ENCODE measurements around the gene SCAF8. TPM values are rescaled to one million over a fixed set of nuclear protein-coding genes. Genes with fewer than 3 reads are reported as not detected.

SCAF8 gene
- polyA plus RNA-seq, 1 of the 3 experiments (the other 2 are of a cell fraction) = 11.0 TPM

DNA sequence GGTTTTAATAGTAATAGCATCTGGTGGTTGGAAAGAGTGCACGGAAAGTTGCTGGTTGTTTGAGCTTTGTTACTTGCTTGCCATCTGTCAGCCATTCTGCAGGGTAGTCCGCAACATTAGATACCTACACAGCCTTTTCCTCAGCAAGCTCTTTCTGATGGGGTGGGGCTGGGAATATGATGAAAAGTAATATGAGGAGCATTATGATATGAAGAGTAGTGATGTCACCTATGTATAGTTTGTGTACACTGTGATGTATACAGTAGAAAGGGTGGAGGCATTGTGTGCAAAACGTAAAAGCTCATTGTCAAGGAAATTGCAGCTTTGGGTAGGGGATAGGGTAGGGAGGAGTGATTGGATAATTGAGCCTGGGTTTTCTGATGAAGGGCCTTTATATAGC, 16.1 kb downstream of the SCAF8 start (continued):
- TF ChIP-seq, protein P1, sequence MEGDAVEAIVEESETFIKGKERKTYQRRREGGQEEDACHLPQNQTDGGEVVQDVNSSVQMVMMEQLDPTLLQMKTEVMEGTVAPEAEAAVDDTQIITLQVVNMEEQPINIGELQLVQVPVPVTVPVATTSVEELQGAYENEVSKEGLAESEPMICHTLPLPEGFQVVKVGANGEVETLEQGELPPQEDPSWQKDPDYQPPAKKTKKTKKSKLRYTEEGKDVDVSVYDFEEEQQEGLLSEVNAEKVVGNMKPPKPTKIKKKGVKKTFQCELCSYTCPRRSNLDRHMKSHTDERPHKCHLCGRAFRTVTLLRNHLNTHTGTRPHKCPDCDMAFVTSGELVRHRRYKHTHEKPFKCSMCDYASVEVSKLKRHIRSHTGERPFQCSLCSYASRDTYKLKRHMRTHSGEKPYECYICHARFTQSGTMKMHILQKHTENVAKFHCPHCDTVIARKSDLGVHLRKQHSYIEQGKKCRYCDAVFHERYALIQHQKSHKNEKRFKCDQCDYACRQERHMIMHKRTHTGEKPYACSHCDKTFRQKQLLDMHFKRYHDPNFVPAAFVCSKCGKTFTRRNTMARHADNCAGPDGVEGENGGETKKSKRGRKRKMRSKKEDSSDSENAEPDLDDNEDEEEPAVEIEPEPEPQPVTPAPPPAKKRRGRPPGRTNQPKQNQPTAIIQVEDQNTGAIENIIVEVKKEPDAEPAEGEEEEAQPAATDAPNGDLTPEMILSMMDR (IDR thresholded peaks at IDR 0.05) = no peak
- no peak for TF ChIP-seq RCOR1 (IDR thresholded peaks at IDR 0.05; ENCODE audit: low read length)
- no peak for TF ChIP-seq FOSL2 (IDR thresholded peaks at IDR 0.05; ENCODE audit: borderline replicate concordance, low read depth)
- TF ChIP-seq FOXM1 (IDR thresholded peaks at IDR 0.05; ENCODE audit: low read depth) = no peak

DNA sequence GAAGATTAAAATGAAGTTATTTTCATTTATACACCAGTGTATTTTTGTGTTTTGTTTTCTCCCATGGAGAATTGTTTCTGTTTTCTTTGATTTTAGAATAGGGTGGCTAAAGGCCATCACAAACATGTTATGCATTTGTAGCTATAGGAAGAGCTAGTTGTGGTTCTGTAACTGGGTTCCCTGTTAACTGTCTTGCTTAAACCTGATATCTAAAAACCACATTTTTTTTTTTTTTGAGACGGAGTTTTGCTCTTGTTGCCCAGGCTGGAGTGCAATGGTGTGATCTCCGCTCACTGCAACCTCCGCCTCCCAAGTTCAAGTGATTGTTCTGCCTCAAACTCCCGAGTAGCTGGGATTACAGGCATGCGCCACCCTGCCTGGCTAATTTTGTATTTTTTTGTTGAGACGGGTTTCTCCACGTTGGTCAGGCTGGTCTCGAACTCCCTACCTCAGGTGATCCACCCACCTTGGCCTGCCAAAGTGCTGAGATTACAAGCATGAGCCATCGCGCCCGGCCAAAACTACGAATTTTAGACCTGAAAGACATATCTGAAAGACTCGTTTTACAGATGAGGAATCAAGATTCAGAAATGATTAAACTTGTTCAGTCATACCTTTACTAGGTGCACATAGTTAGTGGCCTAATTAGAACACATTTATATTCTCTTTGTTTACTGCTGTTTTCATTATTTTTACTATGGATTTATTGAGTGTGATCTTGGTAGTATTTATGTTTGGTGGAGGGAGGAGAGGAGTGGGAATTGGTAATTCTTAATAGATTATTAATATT, 18.0 kb downstream of the SCAF8 start:
- Histone ChIP-seq H3K9ac (no peak overlapping the region), H3K4me3 (ENCODE audit: low read depth in 2 of 2, low read length in 1 of 2) (no peak overlapping the region), H2AFZ (ENCODE audit: low read depth) (no peak overlapping the region), H3K9me3 (no peaks in the 10 kb centered on the region), H3K4me1 (ENCODE audit: control insufficient read depth in 1 of 2, insufficient read depth in 2 of 2, low read depth in 1 of 2, low read length in 1 of 2) (no peaks in the 10 kb centered on the region; a peak in 2 of 4 replicates), H3F3A (replicated peaks; ENCODE audit: insufficient read depth) (peaks cover 16% of the 10 kb centered on the region), H3K27me3 (ENCODE audit: insufficient read depth) (no peaks in the 10 kb centered on the region), H3K79me2 (ENCODE audit: insufficient read depth) (peaks cover 99% of the 10 kb centered on the region), H3K27ac (ENCODE audit: low read depth in 2 of 2, low read length in 1 of 2) (no peak overlapping the region), H3K36me3 (replicated peaks in 1 of 2; ENCODE audit: control insufficient read depth in 1 of 2, insufficient read depth in 2 of 2, low read length in 1 of 2) (peaks cover 2 to 9% of the 10 kb centered on the region in 2 experiments), H3K4me2 (no peak overlapping the region), H3K9me2 (no peaks in the 10 kb centered on the region), H4K20me1 (ENCODE audit: insufficient read depth) (peaks cover 98% of the 10 kb centered on the region)
- CTCF ChIA-PET = interaction anchor here (1.5 to 1.8 kb wide), 2 partner anchors 55 to 76 kb away, joined by 4 to 8 read pairs; no protein-coding TSS in a partner anchor
- DNase-seq = no peak
- POLR2A ChIA-PET = no interaction called here
- WGBS (ENCODE audit: low lambda C conversion rate) = 97% methylated on average over 13 of the region's 13 CpGs
- TF ChIP-seq EZH2phosphoT487 (IDR thresholded peaks at IDR 0.05; ENCODE audit: borderline replicate concordance, low read depth) (no peak), SMC3 (IDR thresholded peaks at IDR 0.05; ENCODE audit: low read depth, low read length) (no peak), POLR2AphosphoS5 (IDR thresholded peaks at IDR 0.05; ENCODE audit: low read depth, low read length) (no peak), SIN3A (IDR thresholded peaks at IDR 0.05; ENCODE audit: borderline replicate concordance, low read depth, low read length) (no peak), GATA2 (CRISPR knock-in tag; IDR thresholded peaks at IDR 0.05) (no peak), FOXM1 (IDR thresholded peaks at IDR 0.05; ENCODE audit: low read depth) (no peak), FOXJ3 (CRISPR knock-in tag; IDR thresholded peaks at IDR 0.05) (no peak), RCOR1 (IDR thresholded peaks at IDR 0.05; ENCODE audit: low read length) (no peak), EP300 (IDR thresholded peaks at IDR 0.05; ENCODE audit: borderline replicate concordance in 1 of 2, low read depth in 1 of 2, low read length in 1 of 2) (no peak), RXRA (IDR thresholded peaks at IDR 0.05; ENCODE audit: borderline replicate concordance, low read depth) (no peak), YY1 (IDR thresholded peaks at IDR 0.05; ENCODE audit: low read depth) (no peak), ELF1 (IDR thresholded peaks at IDR 0.05) (no peak), NRF1 (IDR thresholded peaks at IDR 0.05; ENCODE audit: low read depth, low read length) (no peak), CHD2 (IDR thresholded peaks at IDR 0.05; ENCODE audit: low read length, partially characterized antibody) (no peak), RFX5 (IDR thresholded peaks at IDR 0.05; ENCODE audit: low read length) (no peak)
- TF ChIP-seq, protein P2, sequence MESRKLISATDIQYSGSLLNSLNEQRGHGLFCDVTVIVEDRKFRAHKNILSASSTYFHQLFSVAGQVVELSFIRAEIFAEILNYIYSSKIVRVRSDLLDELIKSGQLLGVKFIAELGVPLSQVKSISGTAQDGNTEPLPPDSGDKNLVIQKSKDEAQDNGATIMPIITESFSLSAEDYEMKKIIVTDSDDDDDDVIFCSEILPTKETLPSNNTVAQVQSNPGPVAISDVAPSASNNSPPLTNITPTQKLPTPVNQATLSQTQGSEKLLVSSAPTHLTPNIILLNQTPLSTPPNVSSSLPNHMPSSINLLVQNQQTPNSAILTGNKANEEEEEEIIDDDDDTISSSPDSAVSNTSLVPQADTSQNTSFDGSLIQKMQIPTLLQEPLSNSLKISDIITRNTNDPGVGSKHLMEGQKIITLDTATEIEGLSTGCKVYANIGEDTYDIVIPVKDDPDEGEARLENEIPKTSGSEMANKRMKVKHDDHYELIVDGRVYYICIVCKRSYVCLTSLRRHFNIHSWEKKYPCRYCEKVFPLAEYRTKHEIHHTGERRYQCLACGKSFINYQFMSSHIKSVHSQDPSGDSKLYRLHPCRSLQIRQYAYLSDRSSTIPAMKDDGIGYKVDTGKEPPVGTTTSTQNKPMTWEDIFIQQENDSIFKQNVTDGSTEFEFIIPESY (IDR thresholded peaks at IDR 0.05; ENCODE audit: borderline replicate concordance, low read depth) = no peak

All from SK-N-SH (cell line).